DND-41 (cell line): ENCODE measurements around the gene SLC35F3.

ENCODE experiments used
- CTCF ChIP-seq: IDR thresholded peaks from 2 replicates; pipeline ENCODE4 v1.5.1; 2012; ENCODE audit warnings: borderline replicate concordance, low read length, moderate library complexity, mild to moderate bottlenecking; ENCODE audit not compliant: poor library complexity, severe bottlenecking; ENCODE audit errors: extremely low read depth
- EZH2 ChIP-seq: IDR thresholded peaks from 3 replicates; pipeline ENCODE4 v1.6.1; 2012; ENCODE audit warnings: borderline replicate concordance, low read depth, mild to moderate bottlenecking, moderate library complexity, low read length, inconsistent platforms; ENCODE audit not compliant: severe bottlenecking

- TF ChIP-seq EZH2, result no peak
- TF ChIP-seq CTCF, result no peak
These were observed 189.3 kb downstream of the SLC35F3 start for GRCh38 chr1:234093741-234094140.
